Hippocampal formation (tissue), 2 donors: Measurements from ENCODE around the gene POU4F3.
A peak's percentile ranks its signal among the peaks of the same experiment; 100 is the strongest.

Source experiments
- DNase-seq, 2 donors: peaks; one replicate each; lab custom pipeline; 2025; lab: John Stamatoyannopoulos, UW

POU4F3 gene

DNA sequence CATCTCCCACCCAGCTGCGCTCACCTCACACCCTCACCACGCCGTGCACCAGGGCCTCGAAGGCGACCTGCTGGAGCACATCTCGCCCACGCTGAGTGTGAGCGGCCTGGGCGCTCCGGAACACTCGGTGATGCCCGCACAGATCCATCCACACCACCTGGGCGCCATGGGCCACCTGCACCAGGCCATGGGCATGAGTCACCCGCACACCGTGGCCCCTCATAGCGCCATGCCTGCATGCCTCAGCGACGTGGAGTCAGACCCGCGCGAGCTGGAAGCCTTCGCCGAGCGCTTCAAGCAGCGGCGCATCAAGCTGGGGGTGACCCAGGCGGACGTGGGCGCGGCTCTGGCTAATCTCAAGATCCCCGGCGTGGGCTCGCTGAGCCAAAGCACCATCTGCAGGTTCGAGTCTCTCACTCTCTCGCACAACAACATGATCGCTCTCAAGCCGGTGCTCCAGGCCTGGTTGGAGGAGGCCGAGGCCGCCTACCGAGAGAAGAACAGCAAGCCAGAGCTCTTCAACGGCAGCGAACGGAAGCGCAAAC, 1.1 kb downstream of the POU4F3 start:
- no peak for DNase-seq

DNA sequence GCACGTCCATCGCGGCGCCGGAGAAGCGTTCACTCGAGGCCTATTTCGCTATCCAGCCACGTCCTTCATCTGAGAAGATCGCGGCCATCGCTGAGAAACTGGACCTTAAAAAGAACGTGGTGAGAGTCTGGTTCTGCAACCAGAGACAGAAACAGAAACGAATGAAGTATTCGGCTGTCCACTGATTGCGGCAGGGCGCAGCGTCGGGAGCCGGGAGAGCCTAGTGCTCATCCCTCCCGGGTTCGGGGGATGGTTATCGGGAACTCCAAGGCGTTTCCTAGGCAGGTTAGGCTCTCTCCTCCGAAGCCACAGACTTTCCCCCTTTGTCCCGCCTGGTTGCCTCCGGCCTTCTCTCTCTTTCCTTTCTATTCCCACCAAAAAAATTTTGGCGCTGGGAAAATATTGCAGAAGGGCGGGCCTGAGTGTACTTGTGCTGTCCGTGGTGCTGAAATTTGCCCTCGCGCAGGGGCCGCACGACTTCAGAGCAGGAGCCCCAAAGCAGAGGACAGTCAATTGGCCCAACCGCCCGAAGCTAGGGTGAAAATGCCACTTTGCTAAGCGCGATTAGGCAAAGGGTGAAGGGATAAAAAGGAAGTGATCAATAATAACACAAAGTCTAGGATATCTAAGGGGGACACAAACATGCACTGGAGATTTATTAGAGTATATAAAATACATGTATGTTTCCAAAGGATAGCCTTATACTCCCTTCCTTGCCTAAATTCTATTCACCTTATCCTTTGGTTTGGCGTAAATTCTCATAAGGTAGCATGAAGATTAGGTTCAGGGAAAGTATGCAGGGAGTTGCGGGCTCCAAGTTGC, 1.8 kb downstream of the POU4F3 start:
- DNase-seq, result peak; percentile 0 to 6

DNA sequence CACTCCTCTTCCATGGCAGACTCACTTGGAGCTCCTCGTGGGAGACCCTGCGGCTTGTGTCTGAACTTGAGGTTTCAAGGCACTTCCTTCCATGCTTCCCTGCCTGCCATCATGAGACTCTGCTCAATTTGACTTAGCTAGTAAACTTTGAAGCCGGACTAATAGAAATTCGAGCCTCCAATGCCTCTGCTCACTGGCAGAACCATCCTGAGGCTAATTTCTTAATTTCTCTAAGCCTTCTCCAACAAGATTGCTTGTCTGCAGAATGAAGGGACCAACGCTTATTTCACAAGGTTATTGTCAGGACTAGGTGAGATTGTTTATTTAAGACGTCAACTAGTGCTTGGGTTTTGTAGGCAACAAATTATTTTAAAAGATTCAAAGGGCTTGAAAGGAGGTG, 3.2 kb downstream of the POU4F3 start:
- DNase-seq, result no peak

- DNase-seq, result no peak
Measured at GRCh38 chr5:146342519-146342881, 3.9 kb downstream of the POU4F3 start.

DNA sequence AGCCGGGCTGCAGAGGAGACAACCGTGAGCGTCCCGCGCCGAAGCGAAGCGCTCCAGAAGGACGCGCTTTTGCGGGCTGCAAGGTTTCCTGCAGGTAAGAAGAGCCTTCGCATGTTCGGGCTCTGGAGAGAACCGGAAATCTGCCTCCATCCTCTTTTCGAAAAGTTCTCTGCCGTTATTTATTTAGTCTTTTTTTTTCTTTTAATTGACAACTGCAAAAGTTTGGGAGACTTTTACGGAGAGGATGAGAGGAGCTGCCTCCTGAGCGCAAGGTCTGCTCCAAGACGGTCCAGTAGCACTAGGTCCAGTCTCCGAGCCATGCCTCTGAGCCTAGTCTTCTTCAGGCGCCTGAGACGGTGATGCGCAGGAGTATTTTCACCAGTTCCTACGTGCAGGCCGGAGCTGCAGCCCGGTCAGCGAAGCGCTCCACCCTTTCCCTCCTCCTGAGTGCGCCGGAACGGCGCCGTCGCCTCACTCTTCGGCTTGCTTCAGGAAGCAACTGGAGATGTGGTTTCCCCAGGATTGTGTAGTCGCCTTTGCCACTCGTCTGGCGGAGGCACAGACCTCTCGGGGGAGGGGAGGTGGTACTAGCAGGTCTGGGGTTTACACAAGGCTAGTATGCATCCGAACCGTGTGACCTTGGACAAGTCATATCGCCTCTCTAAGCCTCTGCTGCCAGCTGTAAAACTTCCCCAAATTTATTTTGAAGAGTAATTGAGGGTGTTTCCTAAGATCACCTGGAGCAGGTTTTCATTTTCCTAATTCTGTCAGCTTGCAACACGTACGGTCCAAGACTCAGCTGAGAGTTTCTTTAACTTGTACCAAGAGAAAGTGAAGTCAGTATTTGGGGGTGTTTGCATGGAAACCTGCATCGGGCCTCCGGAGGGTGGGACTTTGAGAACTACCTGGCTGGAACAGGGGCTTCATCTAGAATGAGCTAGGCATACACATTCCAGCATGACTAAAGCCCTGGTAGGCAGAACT, 4.5 kb downstream of the POU4F3 start:
- no peak for DNase-seq

DNA sequence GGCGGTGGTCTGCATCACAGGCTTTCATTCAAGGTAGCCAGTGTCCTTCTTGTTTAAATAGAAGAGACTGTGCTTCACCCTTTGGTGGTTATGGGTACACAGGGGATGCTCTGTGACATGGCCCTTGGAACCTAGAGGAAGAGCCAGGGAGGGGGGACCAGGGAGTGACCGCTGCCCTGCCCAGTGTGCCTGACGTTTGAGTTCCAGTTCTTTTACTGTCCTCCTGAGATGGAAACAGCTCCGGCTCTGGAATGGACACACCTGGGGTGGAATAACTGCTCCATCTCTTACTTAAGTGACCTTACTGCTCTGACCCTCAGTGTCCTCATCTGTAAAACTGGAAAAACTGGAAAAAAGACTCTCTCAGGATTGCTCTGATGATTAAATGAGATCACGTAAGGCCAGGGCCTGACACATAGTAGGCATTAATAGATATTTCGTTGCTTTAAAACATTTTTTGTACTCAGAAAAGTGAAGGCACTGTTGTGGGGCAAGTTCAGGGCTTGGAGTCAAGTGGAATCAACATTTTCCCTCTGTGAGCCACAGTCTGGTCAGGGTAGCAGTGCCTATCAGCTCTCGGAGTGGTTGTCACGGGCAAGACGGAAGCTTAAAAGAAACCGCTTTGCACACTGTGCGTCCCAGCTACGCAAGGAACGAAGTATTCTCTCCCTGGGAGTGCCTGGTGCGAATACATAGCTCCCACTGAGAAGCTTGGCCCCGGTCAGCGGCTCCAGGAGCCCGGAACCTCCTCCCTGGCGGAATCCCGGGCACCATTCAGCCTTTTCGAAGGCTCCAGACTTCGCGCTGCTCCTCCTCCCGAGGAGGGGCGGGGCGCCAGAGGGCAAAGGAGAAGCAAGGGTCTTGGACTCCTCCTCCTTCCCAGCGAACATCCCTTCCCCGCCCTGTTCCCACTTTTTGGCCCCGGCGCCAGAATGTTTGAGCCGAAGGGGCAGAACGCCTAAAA, 5.8 kb downstream of the POU4F3 start:
- no peak for DNase-seq

DNA sequence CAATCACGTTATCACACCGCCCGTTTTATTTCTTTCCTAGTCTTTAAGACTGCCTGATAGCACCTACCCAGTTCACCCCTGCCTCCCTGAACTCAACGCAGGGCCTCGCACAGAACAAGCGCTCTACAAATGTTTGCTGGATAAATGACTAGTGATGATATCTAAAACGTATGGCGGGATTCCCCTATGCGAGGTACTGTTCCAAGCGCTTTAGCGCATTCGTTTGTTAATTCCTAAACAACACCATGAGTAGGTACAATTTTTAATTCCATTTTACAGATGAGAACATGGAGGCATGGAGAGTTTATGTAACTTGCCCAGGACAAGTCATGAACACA, 6.6 kb downstream of the POU4F3 start:
- no peak for DNase-seq

GRCh38 chr5:146345578-146346366, 7.1 kb downstream of the POU4F3 start:
- DNase-seq, result no peak

GRCh38 chr5:146357126-146357525, 18.5 kb downstream of the POU4F3 start:
- DNase-seq, result no peak

GRCh38 chr5:146359836-146360235, 21.2 kb downstream of the POU4F3 start:
- no peak for DNase-seq

DNA sequence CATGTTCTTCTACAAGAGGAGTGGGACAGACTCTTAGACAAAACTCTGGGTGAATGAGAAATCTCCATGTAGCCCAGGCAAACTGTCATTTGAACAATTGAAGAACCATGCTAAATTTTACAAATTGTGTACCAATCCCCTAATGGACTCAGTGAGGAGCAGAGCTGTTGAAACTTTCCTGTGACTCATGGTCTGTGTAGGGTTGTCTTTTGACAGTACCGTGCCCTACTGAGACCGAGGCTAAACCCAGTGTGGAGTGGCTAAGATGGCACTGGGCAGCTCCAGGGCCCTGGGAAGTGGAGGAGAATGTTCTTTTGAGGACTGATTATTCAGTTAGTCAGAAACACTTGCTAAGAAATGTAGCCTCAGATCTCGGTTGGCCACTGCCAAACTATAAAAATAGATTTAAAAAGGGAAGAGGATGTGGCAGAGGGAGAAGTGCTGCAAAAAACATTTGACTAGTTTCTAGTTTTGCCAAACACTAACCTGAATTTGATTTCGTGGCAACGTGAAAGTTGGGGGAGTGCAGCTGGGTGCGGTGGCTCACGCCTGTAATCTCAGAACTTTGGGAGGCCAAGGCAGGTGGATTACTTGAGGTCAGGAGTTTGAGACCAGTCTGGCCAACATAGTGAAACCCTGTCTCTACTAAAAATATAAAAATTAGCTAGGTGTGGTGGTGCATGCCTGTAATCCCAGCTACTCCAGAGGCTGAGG, 24.7 kb downstream of the POU4F3 start:
- DNase-seq, result no peak

DNA sequence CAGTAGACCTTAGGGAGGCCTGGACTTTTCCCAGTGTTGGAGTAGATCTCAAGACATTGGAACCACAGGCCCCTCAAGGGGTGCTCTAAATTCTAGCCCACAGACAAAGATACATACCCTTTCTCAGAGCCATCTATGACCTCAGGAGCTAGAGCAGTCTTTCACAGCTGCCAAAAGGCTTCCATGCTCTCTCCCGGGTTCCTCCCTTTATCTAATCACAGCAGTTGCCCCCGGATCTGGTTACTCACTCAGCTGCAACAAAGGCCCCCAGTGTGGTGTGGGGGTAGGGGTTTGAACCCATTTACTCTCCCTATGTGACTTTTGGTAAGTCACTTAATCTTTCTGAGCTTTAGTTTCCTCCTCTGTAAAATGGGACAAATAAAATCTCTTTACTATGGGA, 27.0 kb downstream of the POU4F3 start:
- no peak for DNase-seq

- DNase-seq, result no peak
Measured at GRCh38 chr5:146366904-146367303, 28.3 kb downstream of the POU4F3 start.

DNA sequence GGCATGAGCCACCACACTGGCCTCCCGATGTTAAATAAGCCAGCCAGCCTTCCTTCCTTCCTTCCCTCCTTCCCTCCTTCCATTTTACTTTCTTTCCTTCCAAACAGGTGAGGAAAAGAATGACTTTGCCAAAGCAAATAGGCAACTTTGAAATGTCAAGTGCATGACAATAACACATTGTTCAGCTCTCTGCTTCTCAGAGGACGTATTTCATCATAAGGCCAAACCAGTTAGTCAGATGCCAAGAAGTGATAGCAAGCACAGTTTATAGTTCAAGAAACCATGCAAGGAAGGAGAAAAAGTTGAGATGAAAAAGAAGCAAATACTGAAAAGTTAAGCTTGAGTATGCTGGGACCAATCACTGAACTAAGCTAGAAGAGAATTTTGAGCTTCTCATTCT, 29.5 kb downstream of the POU4F3 start:
- no peak for DNase-seq

DNA sequence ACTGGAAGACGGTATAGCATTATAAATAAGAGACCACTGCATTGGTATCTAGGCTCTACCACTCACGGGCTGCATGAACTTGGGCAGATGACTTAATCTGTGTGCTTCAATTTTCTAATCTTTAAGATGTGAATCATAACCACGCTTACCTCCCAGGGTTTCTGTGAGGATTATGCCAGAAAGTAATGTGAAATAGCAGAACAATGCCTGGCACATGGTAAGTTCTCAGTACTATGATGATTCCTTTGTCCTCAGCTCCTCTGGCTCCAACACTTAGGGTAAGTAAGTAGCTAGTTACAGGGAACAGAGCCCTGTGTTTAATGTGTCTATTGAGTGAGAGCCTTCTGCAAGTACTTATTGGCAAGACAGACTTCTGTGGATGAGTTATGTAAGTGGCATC, 31.1 kb downstream of the POU4F3 start:
- DNase-seq, result no peak

GRCh38 chr5:146376821-146377220, 38.2 kb downstream of the POU4F3 start:
- no peak for DNase-seq

DNA sequence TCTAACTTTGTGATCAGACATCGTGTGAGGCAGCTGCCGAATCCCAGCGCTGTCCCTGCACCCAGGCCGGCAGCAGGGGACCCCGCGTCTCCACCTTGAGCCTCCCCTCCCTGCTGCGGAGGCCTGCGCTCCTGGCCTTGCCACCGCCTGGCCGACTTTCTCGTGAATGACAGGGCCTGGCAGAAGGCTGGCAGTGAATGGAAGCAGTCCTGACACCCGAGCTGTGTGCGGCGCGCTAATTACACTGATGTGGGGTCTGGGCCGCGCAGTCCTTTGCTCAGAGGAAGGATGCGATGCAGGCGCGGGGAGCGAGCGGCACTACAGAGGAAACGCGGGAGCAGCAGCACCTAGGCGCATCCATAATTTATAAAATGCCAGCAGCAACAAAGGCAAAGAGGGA, 40.3 kb downstream of the POU4F3 start:
- no peak for DNase-seq

- no peak for DNase-seq
Measured at GRCh38 chr5:146380714-146381113, 42.1 kb downstream of the POU4F3 start.

- no peak for DNase-seq
Measured at GRCh38 chr5:146388386-146388785, 49.7 kb downstream of the POU4F3 start.

- DNase-seq, result no peak
Measured at GRCh38 chr5:146390469-146390868, 51.8 kb downstream of the POU4F3 start.
